NT2/D1 (cell line): ENCODE data around the gene NLRC5.

Experiments used
- YY1 ChIP-seq: IDR thresholded peaks from 2 replicates; pipeline ENCODE4 v1.6.1; 2011; ENCODE audit not compliant: insufficient read length, insufficient read depth
- ZNF274 ChIP-seq: IDR thresholded peaks from 2 replicates; pipeline ENCODE4 v1.6.1; 2011; ENCODE audit warnings: mild to moderate bottlenecking, low read depth, low read length

- TF ChIP-seq YY1 (no peak), ZNF274 (no peak)
Observed at GRCh38 chr16:56941856-56942331, 47.5 kb upstream of the NLRC5 start.
